Activated naive CD4-positive, alpha-beta T cell (primary cell): ENCODE measurements around the gene NELFE.

ENCODE experiments used
- DNase-seq, 4 experiments: peaks; one replicate each; lab custom pipeline; 2025; lab: John Stamatoyannopoulos, UW

NELFE gene

DNA sequence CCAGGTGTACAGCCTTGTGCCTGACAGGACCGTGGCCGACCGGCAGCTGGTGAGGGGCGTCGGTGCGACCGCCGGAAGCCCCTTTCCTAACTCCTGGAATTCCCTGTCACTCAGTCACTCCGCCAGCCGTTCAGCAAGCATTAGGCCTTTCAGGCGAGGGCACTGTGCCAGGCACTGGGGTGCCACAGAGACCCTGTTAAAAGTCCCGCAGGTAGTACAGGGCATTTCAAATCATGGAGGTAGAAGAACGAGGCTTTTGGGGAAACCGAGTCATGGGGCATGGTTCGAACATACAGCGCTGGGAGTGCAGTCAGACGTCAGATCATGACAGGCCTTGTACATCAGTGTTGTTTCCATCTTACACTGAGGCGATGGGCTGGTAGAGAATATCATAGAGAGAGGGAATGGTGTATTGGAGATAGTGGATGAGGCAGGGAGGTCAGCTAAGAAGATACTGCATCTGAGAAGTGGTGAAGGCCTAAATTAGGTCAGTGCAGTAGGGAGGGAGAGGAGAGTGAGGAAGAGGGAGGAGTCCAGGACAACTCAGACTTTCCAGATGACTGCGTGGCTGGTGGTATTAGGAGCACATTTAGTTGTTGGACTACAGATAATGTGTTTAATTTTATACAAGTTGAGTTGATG is 14.1 kb upstream of the NELFE start:
- no peak for DNase-seq

DNA sequence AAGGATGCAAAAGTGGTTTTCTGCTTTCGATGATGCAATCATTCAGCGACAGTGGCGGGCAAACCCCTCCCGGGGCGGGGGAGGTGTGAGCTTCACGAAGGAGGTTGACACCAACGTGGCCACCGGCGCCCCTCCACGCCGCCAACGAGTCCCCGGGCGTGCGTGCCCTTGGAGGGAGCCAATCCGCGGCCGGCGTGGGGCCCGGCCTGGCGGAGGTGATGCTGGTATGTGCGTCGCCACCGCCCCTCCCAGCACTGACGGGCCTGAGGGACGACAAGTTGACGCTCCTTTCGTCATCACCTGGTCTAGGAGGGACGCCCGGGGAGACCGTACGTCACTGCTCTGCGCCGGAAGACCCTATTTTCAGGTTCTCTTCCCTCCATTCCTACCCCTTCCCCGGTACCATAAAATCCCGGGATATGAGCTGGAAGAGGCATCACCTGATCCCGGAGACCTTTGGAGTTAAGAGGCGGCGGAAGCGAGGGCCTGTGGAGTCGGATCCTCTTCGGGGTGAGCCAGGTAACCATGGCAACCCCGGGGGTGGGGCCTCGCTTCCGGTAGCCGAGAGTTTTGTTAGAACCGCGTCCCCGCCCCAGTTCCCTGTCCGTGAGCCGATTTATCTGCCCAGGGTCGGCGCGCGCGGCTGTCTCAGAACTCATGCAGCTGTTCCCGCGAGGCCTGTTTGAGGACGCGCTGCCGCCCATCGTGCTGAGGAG is 13.4 kb upstream of the NELFE start, which contains the start of gene DXO:
DXO (minus strand) TSS at position 146 of the 716 bp plus-strand sequence. CDS start 463 bp downstream, outside the sequence.
- DNase-seq, result peak; percentile 93 to 98 (median 95)

GRCh38 chr6:31971279-31971992 is 12.7 kb upstream of the NELFE start:
- no peak for DNase-seq

- DNase-seq, result no peak
Observed at GRCh38 chr6:31970604-31971271, 12.0 kb upstream of the NELFE start.

DNA sequence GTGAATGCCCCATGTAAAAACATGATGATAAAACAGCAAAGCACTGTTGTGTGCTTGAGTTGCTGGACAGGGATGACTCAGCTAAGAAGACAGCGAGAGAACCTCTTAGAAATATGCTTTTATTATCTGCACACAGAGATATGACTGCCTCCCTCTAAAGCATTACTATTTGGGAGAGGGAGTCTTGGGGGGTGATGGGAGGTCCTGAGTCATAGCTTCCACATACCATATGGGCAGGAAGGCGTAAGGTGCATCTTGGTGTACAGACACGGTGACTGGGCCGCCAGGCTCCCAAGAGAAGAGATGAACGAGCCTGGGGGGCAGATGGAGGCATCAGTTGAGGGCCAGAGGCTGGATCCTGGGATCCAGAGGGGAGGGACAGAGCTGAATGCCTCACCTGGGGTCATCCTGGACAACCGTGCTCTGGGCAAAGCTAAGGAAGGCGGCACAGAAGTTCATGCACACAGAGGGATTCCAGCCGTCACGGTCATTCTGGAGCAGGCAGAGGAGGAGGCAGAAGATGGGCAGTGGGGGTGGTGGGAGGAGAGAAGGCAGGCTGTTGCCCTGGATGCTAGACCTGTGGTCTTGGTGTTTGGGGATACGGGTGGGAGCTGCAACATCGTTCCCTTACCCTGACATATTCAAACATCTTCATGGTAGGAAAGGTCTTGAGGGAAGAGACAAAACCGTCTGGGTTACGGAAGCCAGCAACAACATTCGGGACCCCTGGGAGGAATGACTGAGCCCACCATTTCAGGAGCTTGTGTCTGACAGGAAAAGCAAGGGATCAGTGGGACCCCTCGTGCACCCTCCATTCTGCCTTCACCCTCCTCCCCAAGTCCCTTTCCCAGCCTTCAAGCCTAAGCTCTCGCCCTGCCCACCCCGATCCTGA is 11.2 kb upstream of the NELFE start:
- no peak for DNase-seq

DNA sequence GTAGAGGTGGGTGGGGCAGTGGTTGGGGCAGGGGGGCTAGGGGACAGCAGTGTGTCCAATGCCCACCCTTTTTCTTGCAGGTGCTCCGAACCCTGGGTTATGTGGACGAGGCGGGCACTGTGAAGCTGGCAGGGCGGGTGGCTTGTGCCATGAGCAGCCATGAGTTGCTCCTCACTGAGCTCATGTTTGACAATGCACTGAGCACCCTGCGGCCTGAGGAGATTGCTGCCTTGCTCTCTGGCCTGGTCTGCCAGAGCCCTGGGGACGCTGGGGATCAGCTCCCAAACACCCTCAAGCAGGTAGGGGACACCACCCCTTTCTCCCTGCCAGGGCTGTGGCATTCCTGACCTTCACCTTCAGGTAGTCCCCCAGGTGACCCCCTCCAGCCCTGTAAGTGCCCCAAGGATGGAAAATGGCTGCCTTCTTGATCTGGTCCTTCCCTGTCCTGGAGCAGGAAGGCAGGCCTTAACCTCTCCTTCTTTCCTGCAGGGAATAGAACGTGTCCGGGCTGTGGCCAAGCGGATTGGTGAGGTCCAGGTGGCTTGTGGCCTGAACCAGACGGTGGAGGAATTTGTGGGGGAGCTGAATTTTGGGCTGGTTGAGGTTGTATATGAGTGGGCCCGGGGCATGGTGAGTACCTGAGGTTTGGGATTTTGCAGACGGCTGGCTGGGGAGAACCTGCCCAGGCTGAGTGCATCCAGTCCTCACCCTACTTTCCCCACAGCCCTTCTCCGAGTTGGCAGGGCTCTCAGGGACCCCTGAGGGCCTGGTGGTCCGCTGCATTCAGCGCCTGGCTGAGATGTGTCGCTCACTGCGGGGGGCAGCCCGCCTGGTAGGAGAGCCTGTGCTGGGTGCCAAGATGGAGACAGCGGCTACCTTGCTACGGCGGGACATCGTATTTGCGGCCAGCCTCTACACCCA is 10.3 kb upstream of the NELFE start:
- DNase-seq, result no peak

GRCh38 chr6:31968326-31968725 is 9.6 kb upstream of the NELFE start:
- no peak for DNase-seq

- DNase-seq, result no peak
Observed at GRCh38 chr6:31967926-31968320, 9.2 kb upstream of the NELFE start.

- no peak for DNase-seq
Observed at GRCh38 chr6:31966997-31967925, 8.5 kb upstream of the NELFE start.

DNA sequence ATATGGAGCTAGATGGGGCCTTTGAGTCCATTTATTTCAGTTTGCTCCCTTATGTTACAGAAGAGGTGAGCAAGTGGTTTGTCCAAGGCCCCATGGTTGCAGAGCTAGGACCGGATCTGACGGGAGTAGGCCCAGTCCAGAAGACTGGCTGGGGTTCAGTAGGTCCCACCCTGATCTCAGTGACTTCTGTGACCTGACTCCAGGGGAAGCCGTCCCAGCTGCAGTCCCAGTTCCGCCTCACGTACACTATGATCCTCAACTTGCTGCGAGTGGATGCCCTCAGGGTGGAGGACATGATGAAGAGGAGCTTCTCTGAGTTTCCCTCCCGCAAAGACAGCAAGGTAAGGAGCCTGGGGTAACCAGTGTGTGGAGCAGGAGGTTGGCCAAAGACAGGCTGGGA is 7.7 kb upstream of the NELFE start:
- no peak for DNase-seq

- no peak for DNase-seq
Observed at GRCh38 chr6:31965700-31966099, 6.9 kb upstream of the NELFE start.

- no peak for DNase-seq
Observed at GRCh38 chr6:31963921-31964320, 5.2 kb upstream of the NELFE start.

DNA sequence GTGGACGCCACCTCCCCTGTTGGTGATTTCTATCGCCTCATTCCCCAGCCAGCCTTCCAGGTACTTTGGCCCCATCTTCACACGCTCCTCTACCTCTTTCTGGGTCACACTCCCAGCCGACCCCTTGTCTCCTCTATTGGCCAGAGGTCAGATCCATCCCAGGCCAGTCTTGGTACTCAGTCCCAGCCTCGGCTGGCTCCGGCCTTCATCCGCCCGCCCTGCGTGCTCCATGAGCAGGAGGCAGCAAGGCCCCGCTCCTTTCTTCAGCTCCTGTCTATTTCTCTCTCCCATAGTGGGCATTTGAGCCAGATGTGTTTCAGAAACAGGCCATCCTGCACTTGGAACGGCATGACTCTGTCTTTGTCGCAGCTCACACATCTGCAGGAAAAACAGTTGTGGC is 2.8 kb upstream of the NELFE start:
- DNase-seq, result no peak

GRCh38 chr6:31958412-31958740 is 395 bp downstream of the NELFE start:
- DNase-seq, result no peak

DNA sequence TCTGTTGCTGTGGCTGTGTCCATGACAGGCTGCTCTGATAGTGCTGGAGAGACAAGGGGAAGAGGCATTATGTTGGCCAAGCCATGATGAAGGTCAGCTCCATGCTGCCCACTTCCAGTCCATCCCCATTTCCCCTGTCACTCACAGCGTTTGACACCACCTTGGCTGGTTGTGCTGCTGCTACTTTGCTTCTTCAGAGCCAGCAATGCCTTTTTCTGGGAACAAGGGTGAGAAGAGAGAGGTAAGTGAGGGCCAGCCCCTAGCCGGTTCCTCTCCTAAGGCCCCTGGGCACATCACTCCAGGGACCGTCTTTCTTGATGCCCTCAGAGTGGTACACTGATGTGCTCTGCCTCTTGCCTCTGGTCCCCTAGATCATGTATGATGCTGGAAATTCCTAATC is 2.0 kb downstream of the NELFE start:
- DNase-seq, result no peak

DNA sequence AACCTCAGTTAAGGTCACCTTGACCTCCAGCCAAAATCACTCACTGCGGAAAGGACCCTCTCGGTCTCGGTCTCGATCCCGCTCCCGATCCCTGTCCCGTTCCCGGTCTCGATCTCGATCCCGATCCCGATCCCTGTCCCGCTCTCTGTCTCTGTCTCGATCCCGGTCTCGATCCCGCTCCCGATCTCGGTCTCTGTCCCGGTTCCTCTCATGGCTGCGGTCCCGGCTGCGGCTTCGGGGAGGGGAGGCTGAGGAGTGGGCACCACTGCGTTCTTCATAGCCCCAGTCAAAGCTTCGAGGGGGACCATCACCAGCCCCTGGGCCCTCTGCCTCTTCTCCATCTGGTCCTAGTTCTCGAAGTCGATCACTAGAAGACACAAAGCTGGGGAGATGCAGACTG is 4.3 kb downstream of the NELFE start:
- no peak for DNase-seq

DNA sequence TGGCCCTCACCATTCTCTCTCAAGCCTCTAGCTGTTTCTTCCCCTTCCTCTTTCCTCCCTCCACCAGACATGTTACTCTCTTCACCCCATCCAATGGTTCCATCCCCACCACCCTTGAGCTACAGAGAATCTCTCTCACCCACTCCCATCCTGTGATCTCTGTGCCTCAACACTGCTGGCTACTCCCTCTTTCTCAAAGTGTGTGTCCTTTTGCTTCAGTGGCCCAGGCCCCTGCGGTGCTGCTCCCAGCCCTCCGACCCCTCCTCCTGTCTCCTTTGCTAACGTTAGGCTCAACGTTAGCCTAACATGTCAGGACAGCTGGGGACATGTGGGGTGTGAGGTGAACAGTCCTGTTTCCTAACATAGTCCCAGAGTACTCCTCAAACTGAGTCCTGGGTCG is 5.9 kb downstream of the NELFE start:
- no peak for DNase-seq

- peak in 1 of 4 experiments; percentile 20 for DNase-seq
Observed at GRCh38 chr6:31952140-31952805, 6.5 kb downstream of the NELFE start.
